Fibroblast of skin of right biceps (primary cell): ENCODE measurements around the gene SPIRE1.
A peak's percentile ranks its signal among the peaks of the same experiment; 100 is the strongest.

Source experiments
- DNase-seq: peaks from one replicate; pipeline ENCODE4 v3.0.0-alpha.2; 2013

The SPIRE1 gene

GRCh38 chr18:12657684-12658425 lies at the start of gene SPIRE1:
Gene SPIRE1 (minus strand): TSS chr18:12658107. CDS start chr18:12657866, 241 bp downstream.
- peak; percentile 70 for DNase-seq

- DNase-seq, result peak; percentile 46
Observed at GRCh38 chr18:12703664-12704063, 45.8 kb upstream of the SPIRE1 start.

- no peak for DNase-seq
Observed at GRCh38 chr18:12703096-12703567, 45.2 kb upstream of the SPIRE1 start.

DNA sequence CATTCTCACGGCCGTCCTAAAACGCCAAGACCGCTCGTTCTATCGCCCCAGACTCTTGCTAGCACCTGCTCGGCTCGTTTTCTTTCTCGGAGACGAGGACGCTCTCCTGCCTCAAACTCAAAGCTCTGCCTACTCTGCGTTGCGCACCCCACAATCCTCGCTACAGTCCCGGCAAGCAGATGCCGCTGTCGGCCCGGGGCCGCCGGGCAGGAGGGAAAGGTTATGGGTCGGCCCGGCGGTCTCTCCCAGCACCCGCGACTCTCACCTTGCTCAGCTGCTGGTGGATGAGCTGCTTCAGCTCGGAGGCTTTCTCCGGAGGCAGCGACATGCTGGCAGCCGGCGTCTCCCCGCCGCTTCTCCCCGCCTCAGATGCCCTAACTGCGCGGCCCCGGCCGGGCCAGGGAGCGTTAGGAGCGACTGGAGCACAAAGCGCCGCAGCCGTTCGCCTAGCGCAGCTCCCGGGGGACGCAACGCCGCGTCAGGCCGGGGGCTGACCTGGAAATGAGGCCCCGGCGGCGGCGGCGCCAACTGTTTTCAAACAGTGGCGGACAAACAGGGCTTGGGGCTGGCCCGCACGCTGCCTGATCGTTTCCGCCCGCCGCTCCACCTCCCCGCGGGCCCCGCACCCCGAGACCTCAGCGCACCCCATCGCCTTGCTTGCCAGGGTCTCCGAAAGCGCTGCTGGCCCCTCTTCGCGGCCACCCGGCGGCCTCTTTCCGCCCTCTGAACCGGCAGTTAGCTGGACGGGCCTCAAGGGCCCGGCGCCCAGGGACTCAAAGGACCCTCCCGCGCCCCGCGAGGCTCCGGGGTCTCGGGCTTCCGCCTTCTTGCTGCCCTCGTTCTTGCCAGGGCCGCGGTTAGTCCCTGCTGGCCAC lies 44.6 kb upstream of the SPIRE1 start, which contains the start of the genes CEP76 and PSMG2:
Gene CEP76 (minus strand): TSS at position 503 of the 875 bp plus-strand sequence. CDS start 175 bp downstream, at position 328.
Gene PSMG2 (plus strand): TSS at position 822 of the 875 bp plus-strand sequence. CDS start 66 bp downstream, outside the sequence.
- peak; percentile 90 for DNase-seq

- no peak for DNase-seq
Observed at GRCh38 chr18:12701161-12701560, 43.3 kb upstream of the SPIRE1 start.

DNA sequence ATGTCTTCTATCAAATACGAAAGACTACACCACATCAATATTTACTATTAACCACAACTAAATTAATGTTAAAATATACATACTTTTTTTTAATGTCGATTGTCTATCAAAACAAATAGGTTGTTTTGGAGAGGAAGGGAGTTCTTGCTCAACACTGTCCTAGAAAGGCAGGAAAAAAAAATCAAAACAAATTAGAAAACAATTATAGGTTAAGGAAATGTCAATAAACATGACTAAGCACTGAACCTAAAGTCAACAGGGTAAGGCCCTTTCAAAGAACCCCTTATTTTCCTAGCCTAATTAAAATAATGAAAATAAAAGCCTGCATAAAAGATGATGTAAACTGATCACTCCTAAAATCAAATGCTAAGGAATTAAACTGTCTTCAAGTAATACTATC lies 41.8 kb upstream of the SPIRE1 start:
- DNase-seq, result no peak

DNA sequence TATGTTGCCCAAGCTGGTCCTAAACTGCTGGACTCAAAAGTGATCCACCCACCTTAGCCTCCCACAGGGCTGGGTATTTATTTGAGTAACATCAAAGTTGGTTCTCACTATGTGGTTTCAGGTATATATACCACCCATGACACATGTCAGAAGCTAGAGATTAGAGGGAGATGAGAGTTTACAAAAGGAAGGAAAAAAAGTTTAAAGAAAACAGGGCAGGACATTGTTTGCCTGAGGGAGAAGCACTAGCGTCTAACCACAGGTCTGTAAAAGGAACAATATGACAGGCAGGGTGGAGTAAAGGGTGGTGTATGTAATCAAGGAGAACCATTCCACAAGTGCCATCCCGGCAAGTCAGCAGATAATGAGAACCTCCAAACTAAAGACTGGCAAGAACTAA lies 36.1 kb upstream of the SPIRE1 start:
- no peak for DNase-seq

GRCh38 chr18:12692206-12692605 lies 34.3 kb upstream of the SPIRE1 start:
- DNase-seq, result no peak

GRCh38 chr18:12689256-12689850 lies 31.4 kb upstream of the SPIRE1 start:
- DNase-seq, result no peak

DNA sequence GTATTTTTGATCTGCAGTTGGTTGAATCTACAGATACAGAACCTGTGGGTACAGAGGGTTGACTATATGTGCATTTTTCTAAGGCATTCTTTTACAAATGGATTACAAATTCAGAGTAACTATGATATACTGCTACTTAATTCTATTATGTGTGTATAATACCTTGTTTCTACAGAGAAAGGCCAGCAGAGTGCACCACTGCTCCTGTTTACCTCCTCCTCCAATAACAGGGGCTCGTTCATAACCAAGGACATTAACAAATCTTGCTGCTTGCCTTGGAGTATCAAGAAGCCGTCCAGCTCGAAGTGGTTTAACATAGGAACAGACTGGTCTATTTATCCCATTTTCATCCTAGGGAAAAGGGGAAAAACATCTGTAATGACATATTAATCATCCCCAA lies 28.2 kb upstream of the SPIRE1 start:
- DNase-seq, result peak; percentile 22

GRCh38 chr18:12679183-12679786 lies 21.4 kb upstream of the SPIRE1 start:
- peak; percentile 71 for DNase-seq

- DNase-seq, result no peak
Observed at GRCh38 chr18:12668041-12668440, 10.1 kb upstream of the SPIRE1 start.

DNA sequence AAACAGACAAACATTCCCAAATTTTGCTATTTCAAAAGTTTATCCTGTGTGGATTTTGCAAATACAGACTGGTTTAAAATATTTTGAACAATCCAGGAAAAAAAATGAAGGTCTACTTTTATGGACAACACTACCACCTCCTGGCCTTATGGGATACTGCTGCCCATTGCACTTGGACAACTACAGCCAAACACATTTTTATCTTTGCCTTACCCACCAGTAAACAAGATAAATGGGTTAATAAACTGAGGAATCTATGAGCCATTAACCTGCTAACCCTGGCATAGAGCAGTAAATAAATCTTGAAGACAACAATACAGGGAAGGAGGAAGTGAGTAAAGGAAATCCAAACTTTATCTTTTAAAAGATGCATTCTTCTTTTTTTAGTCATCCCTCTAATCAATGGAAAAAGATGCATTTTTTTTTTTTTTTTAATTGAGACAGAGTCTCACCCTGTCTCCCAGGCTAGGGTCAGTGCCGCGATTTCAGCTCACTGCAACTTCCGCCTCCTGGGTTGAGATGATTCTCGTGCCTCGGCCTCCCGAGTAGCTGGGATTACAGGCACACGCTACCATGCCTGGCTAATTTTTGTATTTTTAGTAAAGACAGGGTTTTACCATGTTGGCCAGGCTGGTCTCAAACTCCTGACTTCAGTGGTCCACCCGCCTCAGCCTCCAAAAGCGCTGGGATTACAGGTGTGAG lies 2.1 kb upstream of the SPIRE1 start:
- peak; percentile 62 for DNase-seq

DNA sequence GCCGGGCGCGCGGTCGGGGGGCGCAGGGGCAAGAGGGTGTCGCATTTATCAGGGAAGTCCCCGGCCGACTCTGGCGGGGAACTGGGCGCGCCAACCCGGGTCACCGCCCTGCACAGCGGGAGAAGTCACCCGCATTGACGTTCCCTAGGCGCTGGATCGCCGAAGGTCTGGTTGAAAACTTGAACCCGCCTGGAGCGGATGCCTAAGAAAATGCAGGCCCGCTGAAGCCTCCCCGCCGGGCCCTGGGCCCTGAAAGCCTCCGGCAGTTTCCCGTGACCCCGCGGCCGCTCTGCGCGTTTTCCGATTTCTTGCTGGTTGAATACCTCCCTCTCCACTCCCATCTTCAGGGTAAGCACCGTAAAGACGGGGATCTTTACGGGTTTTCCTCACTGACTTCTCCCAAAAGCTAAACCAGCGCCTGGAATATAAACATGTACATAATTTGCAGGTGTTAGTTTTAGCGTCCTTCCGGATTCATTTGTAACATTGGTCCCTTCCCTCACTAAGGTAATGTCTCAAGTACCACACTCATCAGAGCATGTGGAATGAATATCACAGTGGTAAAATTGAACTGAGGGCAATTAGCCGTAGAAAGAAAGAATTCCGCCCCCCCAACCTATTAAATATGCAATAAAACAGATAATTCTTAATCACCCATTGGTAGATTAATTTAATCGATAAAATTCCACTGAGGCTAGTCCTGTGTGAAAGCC lies 675 bp upstream of the SPIRE1 start:
- DNase-seq, result peak; percentile 36

DNA sequence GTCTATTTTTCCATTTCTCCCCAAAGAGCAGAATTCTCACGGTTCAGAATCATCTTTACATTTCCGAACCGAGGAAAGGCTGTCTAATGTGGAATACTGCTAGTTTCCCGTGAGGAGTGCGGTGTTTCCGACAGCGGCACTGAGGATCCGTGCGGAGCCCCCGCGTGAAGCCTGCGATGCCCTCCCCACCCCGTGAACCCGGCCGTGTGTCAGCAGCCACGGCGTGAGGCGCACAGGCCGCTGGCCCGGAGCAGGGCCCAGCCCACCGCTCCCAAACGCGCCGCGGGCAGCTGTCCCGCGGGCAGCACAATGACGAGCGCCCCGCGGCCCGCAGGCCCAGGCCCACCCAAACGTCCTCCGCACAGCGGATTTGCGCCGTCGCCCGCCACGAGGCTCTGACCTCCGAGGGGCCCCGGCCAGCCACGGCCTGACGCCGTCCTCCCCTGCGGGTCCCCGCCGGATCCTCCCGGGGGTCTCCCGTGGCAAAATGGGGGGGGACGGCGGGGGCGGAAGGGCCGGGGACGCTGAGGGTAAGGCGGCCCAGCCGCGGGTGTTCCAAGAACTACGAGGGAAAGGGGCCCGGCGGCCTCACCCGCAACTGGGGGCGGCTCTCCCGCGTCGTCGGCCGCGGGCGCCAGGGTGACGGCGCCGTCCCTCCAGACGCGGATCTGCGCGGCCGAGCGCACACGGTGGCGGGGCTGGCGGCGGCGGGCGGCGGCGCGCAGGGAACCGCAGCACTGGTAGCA lies 796 bp downstream of the SPIRE1 start:
- DNase-seq, result peak; percentile 47

DNA sequence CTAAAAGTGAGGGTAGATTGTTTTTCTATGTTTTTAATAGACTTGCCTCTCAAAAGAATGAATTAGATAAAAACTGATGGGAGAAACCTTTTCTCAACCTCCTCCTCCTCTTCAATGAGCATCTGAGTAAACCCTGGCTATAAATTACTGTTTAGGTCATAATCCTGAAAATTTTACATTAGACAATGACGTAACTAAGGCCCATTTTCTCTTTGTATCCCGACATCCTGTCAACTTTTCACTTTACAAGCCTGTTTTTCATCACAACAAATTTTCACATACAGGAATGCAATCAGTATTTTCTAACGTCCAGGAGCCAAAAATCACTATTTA lies 1.3 kb downstream of the SPIRE1 start:
- peak; percentile 33 for DNase-seq

GRCh38 chr18:12654971-12655370 lies 2.9 kb downstream of the SPIRE1 start:
- DNase-seq, result no peak

DNA sequence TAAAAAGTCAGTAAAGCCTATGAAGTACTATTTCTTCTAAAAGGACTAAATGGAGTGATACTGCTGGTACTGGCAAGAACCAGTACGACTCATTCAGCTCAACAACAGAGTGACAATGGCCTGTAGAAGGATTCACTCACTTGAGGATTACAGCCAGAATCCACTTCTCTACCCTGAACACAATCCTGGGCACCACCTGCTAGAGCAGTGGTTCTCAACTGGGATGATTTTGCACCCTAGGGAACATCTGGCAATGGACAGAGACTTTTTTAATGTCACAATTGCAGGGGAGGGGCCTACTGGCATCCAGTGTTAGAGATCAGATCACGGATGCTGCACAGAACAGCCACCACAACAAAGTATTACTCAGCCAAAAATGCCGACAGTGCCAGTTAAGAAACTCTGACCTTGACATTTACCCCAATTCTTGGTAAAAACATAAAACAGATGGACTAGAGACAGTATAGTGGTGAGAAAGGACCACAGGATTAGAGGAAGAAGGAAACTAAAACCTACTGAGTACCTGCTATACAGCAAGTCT lies 5.0 kb downstream of the SPIRE1 start:
- peak; percentile 48 for DNase-seq

GRCh38 chr18:12651651-12652050 lies 6.3 kb downstream of the SPIRE1 start:
- DNase-seq, result no peak

- DNase-seq, result no peak
Observed at GRCh38 chr18:12647773-12648172, 10.1 kb downstream of the SPIRE1 start.
